GM21529 (cell line): Measurements from ENCODE around the gene BBS10.
"Not testable (repeated sequence)": the region's sequence is repeated elsewhere in the genome, so short reads cannot be mapped to it uniquely, and the experiment has no call there.

ENCODE experiments used
- ATAC-seq: cut with Tn5 transposase; IDR thresholded peaks from one replicate; pipeline ENCODE4 v1.9.1; 2021; ENCODE audit not compliant: unreplicated experiment

BBS10 gene

DNA sequence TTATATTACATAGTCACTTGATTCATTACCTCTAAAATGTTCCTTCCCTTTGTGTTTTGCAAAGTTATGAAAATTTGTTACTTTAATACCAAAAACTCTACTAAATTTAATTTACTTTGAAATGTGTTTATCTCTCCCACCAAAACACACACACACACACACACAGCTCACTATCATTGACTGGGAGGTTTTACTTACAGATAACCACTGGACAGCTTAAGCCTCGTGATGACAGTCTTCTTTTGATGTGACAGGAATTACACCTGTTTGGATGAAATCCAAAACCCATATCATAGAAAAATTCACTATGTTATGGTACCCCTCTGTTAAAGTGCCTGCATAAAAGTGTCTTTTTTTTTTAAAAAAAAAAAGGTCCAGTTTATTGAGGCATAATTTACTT lies 15.6 kb downstream of the BBS10 start:
- no peak for ATAC-seq

DNA sequence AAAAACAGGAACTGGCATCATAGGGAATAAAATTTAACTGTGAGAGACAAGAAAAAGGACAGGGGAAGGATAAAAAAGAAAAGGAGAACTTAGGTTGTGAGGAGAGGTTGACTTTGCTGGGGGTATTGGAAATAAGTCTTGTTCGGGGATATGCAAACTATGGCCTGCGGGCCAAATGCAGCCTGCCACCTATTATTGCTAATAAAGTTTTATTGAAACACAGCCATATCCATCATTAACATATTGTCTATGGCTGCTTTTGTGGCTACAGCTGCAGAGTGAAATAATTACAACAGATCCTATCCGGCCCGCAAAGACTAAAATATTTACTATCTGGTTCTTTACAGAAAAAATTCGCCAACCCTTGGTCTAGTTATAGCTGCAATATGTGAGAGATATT lies 18.6 kb downstream of the BBS10 start:
- no peak for ATAC-seq

DNA sequence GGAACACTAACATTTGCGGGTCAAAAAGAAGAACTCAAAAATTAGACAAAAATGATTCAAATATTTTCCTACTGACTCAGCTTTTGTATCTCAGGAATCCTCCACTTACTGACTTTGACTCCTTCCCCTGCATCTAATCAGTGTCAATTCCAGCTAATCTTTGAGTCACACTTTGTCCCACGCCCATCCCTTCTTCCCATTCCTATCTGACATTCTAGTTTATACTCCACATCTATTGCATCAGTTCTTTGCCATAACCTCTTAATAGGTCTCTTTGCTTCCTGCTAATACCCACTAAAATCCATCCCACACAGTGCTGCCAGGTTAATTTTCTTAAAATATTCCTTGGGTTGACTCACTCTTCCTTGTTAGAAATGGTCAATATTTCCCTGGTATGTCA lies 19.1 kb downstream of the BBS10 start:
- no peak for ATAC-seq

DNA sequence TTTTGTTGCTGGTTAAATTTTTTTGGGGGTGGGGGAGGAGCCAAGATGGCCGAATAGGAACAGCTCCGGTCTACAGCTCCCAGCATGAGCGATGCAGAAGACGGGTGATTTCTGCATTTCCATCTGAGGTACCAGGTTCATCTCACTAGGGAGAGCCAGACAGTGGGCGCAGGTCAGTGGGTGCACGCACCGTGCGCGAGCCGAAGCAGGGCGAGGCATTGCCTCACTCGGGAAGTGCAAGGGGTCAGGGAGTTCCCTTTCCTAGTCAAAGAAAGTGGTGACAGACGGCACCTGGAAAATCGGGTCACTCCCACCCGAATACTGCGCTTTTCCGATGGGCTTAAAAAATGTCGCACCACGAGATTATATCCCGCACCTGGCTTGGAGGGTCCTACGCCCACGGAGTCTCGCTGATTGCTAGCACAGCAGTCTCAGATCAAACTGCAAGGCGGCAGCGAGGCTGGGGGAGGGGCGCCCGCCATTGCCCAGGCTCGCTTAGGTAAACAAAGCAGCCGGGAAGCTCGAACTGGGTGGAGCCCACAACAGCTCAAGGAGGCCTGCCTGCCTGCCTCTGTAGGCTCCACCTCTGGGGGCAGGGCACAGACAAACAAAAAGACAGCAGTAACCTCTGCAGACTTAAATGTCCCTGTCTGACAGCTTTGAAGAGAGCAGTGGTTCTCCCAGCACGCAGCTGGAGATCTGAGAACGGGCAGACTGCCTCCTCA lies 28.5 kb downstream of the BBS10 start:
- not testable (repeated sequence) for ATAC-seq

DNA sequence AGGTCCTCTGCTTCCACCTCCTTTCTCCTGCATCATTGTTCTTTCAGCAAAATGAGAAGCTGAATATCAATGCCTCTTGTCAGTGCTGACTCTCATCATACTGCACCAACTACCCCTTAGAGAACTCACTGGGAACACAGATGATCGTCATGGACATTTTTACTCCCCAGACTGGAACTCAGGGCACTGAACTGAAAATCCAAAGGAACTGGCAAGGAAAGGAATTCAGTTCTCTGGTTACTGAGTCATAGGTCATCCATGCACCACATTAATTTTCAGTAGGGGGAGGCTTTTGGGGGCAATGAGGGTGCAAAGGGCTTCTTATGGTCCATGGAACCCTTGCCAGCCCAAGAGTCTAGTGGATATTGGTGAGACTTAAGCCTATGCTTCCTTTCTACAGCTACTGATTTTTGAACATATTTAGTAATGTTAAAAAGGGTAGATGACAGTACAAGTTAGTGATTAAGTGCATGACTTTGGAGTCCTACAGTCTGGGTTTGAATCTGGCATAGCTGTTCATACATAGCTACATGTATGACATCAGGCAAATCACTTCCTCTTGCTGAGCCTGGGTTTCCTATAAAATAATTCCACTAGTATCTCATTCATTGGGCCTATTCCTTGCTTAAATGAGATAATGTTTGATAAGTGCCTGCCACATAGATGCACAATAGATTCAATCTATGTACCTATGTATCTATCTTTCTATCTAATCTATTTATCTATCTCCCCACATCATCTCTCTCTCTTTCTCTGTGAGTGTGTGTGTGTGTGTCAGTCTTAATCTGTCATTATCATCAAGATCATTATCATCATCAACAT lies 29.2 kb downstream of the BBS10 start:
- no peak for ATAC-seq

DNA sequence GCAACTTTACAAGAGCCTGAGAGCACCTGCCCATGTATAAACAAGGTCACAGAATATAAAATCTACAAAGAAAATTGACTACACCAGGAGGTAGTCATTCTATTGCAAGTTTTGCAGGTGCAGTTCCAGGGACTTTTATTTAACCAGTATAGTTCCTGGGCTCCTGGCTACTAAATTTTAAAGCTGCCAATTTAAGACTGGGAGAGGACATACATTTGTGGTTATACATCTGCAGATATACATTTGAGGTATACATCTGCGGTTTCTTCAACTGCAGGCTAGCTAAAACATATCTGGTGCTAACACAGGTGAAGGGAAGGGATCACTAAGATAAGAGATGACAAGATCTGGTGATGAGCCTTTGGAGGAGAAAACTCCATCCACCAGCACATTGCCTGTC lies 30.2 kb downstream of the BBS10 start:
- no peak for ATAC-seq

DNA sequence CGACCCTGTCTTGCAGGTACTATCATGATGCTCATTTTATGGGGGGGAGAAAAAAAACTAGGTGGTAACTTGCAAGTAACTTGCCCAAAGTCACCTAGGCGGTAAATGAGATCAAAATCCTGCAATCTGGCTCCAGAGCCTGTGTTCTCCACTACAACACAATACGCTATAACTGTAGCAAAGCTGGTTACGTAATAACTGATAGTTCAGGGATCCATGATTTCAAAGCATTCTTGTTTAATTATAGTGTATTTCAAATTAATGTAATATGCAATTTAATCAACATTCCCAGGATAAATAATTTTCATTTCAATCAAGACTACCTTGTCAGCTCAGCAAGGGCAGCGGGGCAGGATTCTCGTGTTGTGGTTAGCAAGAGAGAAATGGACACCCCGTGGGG lies 31.7 kb downstream of the BBS10 start:
- no peak for ATAC-seq

DNA sequence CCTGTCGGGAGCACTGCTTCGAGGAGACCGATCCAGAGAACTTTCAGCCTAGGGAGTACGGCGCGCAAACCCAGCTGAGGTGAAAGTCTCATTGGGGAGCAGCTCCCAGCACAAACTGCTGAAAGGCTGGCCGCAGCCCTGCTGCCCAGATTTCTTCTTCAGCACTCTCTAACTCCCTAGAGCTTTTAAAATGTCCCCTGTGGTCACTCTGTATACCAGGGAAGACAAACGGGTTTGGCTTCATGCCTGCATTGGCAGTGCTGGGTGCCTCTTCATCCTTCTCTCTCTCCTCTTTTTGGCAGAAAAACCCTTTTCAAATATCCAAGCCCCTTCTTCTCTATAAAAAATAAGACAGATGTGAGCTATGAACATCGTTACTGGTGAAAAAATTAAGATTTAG lies 34.9 kb downstream of the BBS10 start:
- no peak for ATAC-seq

DNA sequence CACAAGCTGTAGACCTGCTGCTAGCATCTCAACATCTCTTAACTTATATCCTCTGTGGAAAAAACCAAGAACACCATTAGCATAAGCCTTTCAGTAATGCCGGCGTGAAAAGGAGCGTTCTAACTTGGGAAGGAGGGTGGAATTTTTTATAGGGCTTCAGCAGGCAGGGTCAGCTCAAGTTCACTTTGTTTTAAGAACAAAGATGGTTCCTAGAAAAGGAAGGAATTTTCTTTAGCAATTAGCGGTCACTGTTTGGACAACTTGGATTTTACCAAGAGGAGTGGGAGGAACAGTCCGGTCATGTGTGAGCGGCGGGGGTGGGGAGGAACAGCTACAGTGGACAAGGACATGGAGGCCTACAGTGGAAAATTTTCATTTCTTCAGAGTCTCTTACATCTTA lies 35.9 kb downstream of the BBS10 start:
- no peak for ATAC-seq

DNA sequence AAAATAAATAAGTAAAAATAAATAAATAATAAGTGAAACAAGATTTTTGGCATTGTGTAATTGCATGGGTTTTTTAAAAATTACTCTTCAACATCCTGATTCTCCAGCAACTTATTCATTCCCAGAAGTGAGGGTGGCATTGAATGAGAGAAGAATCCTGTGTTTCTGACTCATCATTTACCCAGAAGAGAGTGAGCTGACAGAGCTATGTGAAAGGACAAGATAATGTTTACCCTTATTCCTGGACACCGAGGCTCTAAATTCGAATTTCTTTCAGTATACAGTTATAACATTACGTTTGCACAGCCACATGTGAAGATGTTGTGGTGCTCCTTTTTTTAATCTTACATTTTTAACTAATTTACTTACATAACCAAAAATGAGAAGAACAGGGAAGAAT lies 36.4 kb downstream of the BBS10 start:
- no peak for ATAC-seq

DNA sequence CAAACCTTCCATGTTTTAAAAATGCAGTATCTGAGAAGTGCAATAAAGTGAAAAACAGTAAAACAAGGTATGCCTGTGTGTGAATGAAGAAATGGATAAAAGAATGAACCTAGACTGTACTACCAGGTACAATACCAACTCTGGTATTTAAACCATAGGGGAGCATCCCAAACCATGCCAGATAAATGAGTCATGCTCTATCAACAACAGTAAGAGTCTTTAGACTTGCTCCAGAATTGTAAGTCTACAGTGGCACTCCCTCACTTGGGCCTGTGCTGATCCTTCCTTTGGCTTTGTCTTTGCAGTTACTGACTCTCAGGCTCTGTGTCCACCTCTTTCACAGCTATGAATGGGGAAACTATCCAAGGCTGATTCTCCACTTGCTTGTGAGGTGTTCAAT lies 38.1 kb downstream of the BBS10 start:
- ATAC-seq: no peak

DNA sequence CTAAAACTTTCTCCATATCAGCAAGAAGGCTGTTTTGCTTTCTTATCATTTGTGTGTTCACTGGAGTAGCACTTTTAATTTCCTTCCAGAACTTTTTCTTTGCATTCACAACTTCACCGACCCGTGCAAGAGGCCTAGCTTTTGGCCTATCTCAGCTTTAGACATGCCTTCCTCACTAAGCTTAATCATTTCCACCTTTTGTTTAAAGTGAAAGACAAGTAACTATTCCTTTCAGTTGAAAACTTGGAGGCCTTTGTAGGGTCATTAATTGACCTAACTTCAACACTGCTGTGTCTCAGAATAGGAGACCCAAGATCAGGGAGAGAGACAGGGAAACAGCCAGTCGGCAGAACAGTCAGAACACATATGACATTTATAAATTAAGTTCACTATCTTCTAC lies 39.3 kb downstream of the BBS10 start:
- no peak for ATAC-seq

DNA sequence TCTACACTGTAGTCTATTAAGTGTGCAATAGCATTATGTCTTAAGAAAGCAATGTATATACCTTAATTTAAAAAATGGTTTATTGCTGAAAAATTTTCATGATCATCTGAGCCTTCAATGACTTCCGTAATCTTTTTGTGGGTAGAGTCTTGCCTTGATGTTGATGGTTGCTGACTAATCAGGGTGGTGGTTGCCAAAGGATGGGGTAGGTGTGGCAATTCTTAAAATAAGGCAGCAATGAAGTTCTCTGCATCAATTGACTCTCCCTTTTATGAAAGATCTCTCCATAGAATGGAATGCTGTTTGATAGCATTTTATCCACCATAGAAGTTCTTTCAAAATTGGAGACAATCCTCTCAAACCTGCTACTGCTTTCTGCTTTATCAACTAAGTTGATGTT lies 41.1 kb downstream of the BBS10 start:
- ATAC-seq: no peak

DNA sequence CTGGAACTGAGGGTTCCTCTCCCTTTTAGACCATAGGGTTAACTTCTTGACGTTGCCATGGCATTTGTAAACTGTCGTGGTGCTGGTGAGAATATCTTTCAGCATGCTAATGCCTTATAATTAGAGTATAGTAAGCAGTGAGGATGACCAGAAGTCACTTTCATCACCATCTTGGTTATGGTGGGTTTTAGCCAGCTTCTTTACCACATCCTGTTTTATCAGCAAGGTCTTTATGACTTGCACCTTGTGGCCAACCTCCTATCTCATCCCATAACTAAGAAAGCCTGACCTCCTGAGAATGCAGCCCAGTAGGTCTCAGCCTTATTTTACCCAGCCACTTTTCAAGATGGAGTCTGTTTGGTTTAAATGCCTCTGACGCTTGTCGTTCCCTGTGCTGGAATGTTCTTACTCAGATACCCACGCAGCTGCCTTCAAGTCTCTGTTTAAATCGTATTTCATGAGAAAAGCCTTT lies 44.2 kb downstream of the BBS10 start:
- no peak for ATAC-seq

DNA sequence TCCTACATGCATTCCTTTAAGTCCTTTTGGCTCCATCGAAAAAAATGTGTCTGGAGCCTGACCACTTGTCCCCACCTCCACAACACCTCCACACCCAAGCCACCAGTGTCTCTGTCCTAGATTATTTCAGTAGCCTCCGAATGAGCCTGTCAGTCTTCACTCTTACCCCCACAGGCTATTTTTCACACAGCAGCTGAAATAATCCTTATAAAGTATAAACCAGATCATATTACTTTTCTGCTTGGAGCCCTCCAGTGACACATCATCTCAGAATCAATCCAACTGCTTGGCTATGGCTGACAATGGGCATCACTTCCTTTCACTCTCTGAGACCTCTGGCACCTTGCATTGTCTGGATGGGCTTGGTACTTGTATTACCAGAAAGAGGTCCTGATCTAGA lies 44.9 kb downstream of the BBS10 start:
- ATAC-seq: no peak

DNA sequence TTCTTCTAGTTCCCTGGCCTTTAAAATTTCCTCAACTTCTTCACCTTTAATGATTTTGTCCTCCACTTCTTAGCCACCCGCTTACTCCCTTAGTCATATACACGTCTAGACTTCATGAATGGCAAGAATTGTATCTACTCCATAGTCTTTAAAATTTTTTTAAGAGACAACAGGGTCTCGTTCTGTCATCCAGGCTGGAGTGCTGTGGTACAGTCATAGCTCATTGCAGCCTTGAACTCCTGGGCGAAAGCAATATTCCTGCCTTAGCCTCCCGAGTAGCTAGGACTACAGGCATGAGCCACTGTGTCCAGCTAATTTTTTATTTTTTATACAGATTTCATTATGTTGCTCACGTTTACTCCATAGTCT lies 47.9 kb downstream of the BBS10 start:
- no peak for ATAC-seq

DNA sequence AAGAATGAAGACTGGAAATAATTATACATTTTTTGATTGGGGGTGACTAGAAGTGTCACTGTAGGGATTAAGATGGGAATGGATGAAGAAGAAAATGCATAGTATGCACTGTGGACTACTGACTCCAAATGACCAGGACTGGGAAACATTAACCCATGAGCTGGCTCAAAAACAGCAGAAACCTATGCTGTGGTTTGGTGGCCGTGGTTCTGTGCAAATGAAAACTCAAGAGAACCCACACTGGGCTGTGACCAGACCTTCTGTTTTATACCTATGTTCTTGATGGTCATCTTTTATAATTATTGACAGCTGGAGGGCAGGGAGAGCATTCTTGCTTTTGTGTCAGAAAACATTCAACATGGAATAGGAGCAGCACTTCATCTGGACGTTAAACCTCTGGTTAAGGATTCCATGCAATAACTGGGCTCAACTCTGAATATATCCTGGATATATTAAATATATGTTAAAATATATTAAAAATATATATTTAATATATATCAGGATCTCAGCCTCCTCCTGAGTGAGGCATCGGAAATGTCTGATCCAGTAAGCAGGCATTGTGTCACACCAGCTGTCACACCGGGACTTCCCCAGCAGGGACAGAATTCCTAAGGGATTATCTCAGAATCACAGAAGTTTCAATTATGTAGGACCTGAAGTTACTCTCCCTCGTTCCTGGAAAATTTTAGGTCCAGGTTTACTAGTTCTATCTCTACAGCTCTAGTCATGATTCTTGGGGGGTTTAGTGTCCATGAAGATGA lies 48.5 kb downstream of the BBS10 start:
- ATAC-seq: no peak
